Measurements from ENCODE around the gene ARHGEF6. TPM values are rescaled to one million over a fixed set of nuclear protein-coding genes. Genes with fewer than 3 reads are reported as not detected.
A peak's percentile ranks its signal among the peaks of the same experiment; 100 is the strongest.

ARHGEF6 gene
- total RNA-seq, 1 donor from 2014 or later = 32.4 TPM

- no peaks in the 10 kb centered on the region for H3K9me3 Mint-ChIP-seq
- H3K36me3 Mint-ChIP-seq (ENCODE audit: low read depth) = peaks cover 1% of the 10 kb centered on the region
- no peak for TF ChIP-seq CTCF (IDR thresholded peaks at IDR 0.05)
- peaks cover 23% of the 10 kb centered on the region for H3K4me1 Mint-ChIP-seq
- no peak overlapping the region for H3K4me3 Mint-ChIP-seq
- intact Hi-C loops (cut with micrococcal nuclease) = loop anchor here (5.0 kb wide), 1 partner anchor 98 kb away; the partner anchor contains the start of gene RBMX
- DNase-seq = no peak
- no peaks in the 10 kb centered on the region for H3K27me3 Mint-ChIP-seq
- POLR2A ChIA-PET = no interaction called here
- ATAC-seq (ENCODE audit: low read depth) = no peak
- H3K27ac Mint-ChIP-seq = no peak overlapping the region
- CTCF ChIA-PET = no interaction called here
Measured at GRCh38 chrX:136784231-136784630, 3.5 kb upstream of the ARHGEF6 start.

DNA sequence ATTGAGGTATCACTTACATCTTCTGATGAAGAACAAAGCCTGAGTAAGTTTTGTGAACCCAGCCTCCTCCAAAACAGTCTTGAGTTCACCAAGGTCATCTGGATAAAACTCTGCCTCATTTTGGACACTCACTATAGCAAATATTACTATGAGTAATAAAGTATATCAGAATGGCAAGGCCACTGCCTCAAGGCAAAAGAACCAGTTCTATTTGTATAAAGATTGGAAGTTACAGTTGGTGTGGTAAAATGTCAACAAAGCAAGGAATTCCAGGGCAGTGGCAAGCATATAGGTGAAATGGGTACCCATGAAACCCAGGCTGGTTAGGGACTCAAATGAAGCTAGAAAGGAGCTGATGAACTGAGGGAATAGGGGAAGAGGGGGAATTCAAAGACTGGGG is 2.4 kb upstream of the ARHGEF6 start:
- no peaks in the 10 kb centered on the region for H3K9me3 Mint-ChIP-seq
- ATAC-seq (ENCODE audit: low read depth) (no peak), DNase-seq (no peak)
- TF ChIP-seq CTCF (IDR thresholded peaks at IDR 0.05) = no peak
- intact Hi-C loops (cut with micrococcal nuclease) = loop anchor here (5.0 kb wide), 1 partner anchor 99 kb away; the partner anchor contains the start of gene RBMX
- H3K36me3 Mint-ChIP-seq (ENCODE audit: low read depth) = peaks cover 1% of the 10 kb centered on the region
- H3K27me3 Mint-ChIP-seq = no peaks in the 10 kb centered on the region
- no peak overlapping the region for H3K4me3 Mint-ChIP-seq
- CTCF ChIA-PET = interaction anchor here (0.6 kb wide), 1 partner anchor 137 kb away, joined by 3 read pairs; no protein-coding TSS in a partner anchor
- POLR2A ChIA-PET = no interaction called here
- peaks cover 33% of the 10 kb centered on the region for H3K4me1 Mint-ChIP-seq
- H3K27ac Mint-ChIP-seq = no peak overlapping the region

GRCh38 chrX:136781180-136781797 is 557 bp upstream of the ARHGEF6 start:
- no peaks in the 10 kb centered on the region for H3K9me3 Mint-ChIP-seq
- peaks cover 1% of the 10 kb centered on the region for H3K36me3 Mint-ChIP-seq (ENCODE audit: low read depth)
- H3K4me1 Mint-ChIP-seq = peaks cover 49% of the 10 kb centered on the region
- CTCF ChIA-PET = no interaction called here
- intact Hi-C loops (cut with micrococcal nuclease) = loop anchor here (2.0 to 5.0 kb wide), 2 partner anchors 34 to 101 kb away; partner anchors contain the start of gene RBMX
- H3K27me3 Mint-ChIP-seq = no peaks in the 10 kb centered on the region
- peak overlapping the region; percentile 92 for H3K27ac Mint-ChIP-seq
- POLR2A ChIA-PET = interaction anchor here (1.7 to 4.5 kb wide), 3 partner anchors 14 to 99 kb away, joined by 6 to 53 read pairs (median 9); partner anchors contain the start of gene RBMX
- TF ChIP-seq CTCF (IDR thresholded peaks at IDR 0.05) = no peak
- no peak for ATAC-seq (ENCODE audit: low read depth)
- peak overlapping the region; percentile 90 for H3K4me3 Mint-ChIP-seq
- no peak for DNase-seq

DNA sequence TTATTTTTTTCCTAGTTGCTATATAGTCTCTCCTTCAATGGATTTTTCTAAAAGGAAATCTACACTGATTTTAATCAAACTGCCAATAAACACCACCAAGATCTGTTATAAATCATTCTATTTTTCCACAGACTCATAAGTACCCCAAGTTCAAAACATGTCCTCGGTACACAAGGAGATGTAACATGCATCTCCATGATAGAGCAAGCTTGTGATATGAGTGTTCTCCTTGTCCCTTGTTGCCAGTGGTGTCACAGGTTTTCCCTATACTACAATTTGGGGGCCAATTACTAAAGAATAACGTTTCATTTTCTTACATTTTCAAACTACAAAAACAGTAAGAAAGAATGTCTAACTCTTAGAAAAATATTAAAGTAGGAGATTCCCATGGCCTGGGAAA is 491 bp downstream of the ARHGEF6 start:
- no peak for ATAC-seq (ENCODE audit: low read depth)
- Mint-ChIP-seq H3K36me3 (ENCODE audit: low read depth) (peaks cover 1% of the 10 kb centered on the region), H3K4me3 (peak overlapping the region; percentile 90), H3K27me3 (no peaks in the 10 kb centered on the region), H3K9me3 (no peaks in the 10 kb centered on the region), H3K4me1 (peaks cover 60% of the 10 kb centered on the region), H3K27ac (peak overlapping the region; percentile 92)
- ChIA-PET POLR2A (interaction anchor here (2.3 to 4.5 kb wide), 3 partner anchors 13 to 100 kb away, joined by 9 to 53 read pairs (median 29); partner anchors contain the start of gene RBMX), CTCF (interaction anchor here (1.3 kb wide), 1 partner anchor 69 kb away, joined by 6 read pairs; no protein-coding TSS in a partner anchor)
- no peak for TF ChIP-seq CTCF (IDR thresholded peaks at IDR 0.05)
- intact Hi-C loops (cut with micrococcal nuclease) = loop anchor here (2.0 to 5.0 kb wide), 2 partner anchors 33 to 102 kb away; partner anchors contain the start of gene RBMX
- no peak for DNase-seq

GRCh38 chrX:136779346-136779781 is 1.4 kb downstream of the ARHGEF6 start:
- CTCF ChIA-PET = interaction anchor here (1.3 kb wide), 1 partner anchor 68 kb away, joined by 6 read pairs; no protein-coding TSS in a partner anchor
- DNase-seq = no peak
- no peaks in the 10 kb centered on the region for H3K27me3 Mint-ChIP-seq

More at GRCh38 chrX:136779346-136779781, 1.4 kb downstream of the ARHGEF6 start:
- ATAC-seq (ENCODE audit: low read depth) = peak; percentile 59
- peaks cover 1% of the 10 kb centered on the region for H3K36me3 Mint-ChIP-seq (ENCODE audit: low read depth)
- intact Hi-C loops (cut with micrococcal nuclease) = loop anchor here (1.0 kb wide), 1 partner anchor 12 kb away; no protein-coding TSS in a partner anchor
- H3K27ac Mint-ChIP-seq = peak overlapping the region; percentile 92
- POLR2A ChIA-PET = interaction anchor here (0.6 to 4.5 kb wide), 6 partner anchors 12 to 101 kb away, joined by 3 to 53 read pairs (median 12); partner anchors contain the start of gene RBMX
- no peaks in the 10 kb centered on the region for H3K9me3 Mint-ChIP-seq
- H3K4me3 Mint-ChIP-seq = peak overlapping the region; percentile 90
- peaks cover 66% of the 10 kb centered on the region for H3K4me1 Mint-ChIP-seq
- TF ChIP-seq CTCF (IDR thresholded peaks at IDR 0.05) = no peak
